OCI-LY3 (cell line): Measurements from ENCODE around the gene ZMYM4.

Experiments used
- CTCF ChIP-seq: fragments of 200-600, 300-600 bp; sonication (generic); IDR thresholded peaks from 2 replicates; pipeline ENCODE4 v1.5.1; 2014; ENCODE audit warnings: antibody characterized with exemption, low read length, low read depth
- EZH2phosphoT487 ChIP-seq: fragments of 200-600 bp; shearing (Covaris generic); IDR thresholded peaks from 2 replicates; pipeline ENCODE4 v1.6.1; 2018; ENCODE audit warnings: antibody characterized with exemption, mixed run types, low read depth

- TF ChIP-seq CTCF = no peak
- no peak for TF ChIP-seq EZH2phosphoT487
Observed at GRCh38 chr1:35255276-35255675, 13.2 kb upstream of the ZMYM4 start.
